ENCODE data around the gene ITCH.

GRCh38 chr20:34362502-34363061 lies 491 bp upstream of the ITCH start:
- TF ChIP-seq EZH2phosphoT487 (IDR thresholded peaks at IDR 0.05; ENCODE audit: borderline replicate concordance, low read depth, low read length) = no peak
- TF ChIP-seq CTCF (conservative IDR thresholded peaks at IDR 0.05; ENCODE audit: low read length) = no peak
